Measurements from ENCODE around the gene FIBP.
"Not testable (repeated sequence)": the region's sequence is repeated elsewhere in the genome, so short reads cannot be mapped to it uniquely, and the experiment has no call there.

- TF ChIP-seq, protein P1, sequence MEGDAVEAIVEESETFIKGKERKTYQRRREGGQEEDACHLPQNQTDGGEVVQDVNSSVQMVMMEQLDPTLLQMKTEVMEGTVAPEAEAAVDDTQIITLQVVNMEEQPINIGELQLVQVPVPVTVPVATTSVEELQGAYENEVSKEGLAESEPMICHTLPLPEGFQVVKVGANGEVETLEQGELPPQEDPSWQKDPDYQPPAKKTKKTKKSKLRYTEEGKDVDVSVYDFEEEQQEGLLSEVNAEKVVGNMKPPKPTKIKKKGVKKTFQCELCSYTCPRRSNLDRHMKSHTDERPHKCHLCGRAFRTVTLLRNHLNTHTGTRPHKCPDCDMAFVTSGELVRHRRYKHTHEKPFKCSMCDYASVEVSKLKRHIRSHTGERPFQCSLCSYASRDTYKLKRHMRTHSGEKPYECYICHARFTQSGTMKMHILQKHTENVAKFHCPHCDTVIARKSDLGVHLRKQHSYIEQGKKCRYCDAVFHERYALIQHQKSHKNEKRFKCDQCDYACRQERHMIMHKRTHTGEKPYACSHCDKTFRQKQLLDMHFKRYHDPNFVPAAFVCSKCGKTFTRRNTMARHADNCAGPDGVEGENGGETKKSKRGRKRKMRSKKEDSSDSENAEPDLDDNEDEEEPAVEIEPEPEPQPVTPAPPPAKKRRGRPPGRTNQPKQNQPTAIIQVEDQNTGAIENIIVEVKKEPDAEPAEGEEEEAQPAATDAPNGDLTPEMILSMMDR (IDR thresholded peaks at IDR 0.05): not testable (repeated sequence)
- TF ChIP-seq POLR2A (IDR thresholded peaks at IDR 0.05): not testable (repeated sequence)
These were observed 3.9 kb upstream of the FIBP start for GRCh38 chr11:65892137-65892540.

Data from lower leg skin (tissue), 3 donors.